Activated T-helper 1 cell treated with Interleukin-2 at 50 U/mL for 16 hours (primary cell): ENCODE measurements around the gene EP400.
"Not testable (repeated sequence)": the region's sequence is repeated elsewhere in the genome, so short reads cannot be mapped to it uniquely, and the experiment has no call there.

Experiments used
- DNase-seq: peaks from one replicate; pipeline ENCODE4 v3.0.0-alpha.2; 2020; ENCODE audit warnings: low read depth

Gene EP400

GRCh38 chr12:132094269-132094891 is 144.6 kb downstream of the EP400 start:
- DNase-seq = no peak

- DNase-seq = no peak
Measured at GRCh38 chr12:132095520-132096409, 146.0 kb downstream of the EP400 start.

- DNase-seq = no peak
Measured at GRCh38 chr12:132099739-132100138, 150.0 kb downstream of the EP400 start.

- no peak for DNase-seq
Measured at GRCh38 chr12:132100306-132101065, 150.7 kb downstream of the EP400 start.

GRCh38 chr12:132102297-132102696 is 152.6 kb downstream of the EP400 start:
- no peak for DNase-seq

- DNase-seq = not testable (repeated sequence)
Measured at GRCh38 chr12:132103072-132103471, 153.3 kb downstream of the EP400 start.

- no peak for DNase-seq
Measured at GRCh38 chr12:132103542-132104308, 154.0 kb downstream of the EP400 start.

- no peak for DNase-seq
Measured at GRCh38 chr12:132105467-132105866, 155.7 kb downstream of the EP400 start.

GRCh38 chr12:132106921-132107320 is 157.2 kb downstream of the EP400 start:
- DNase-seq = no peak

- no peak for DNase-seq
Measured at GRCh38 chr12:132108211-132108832, 158.6 kb downstream of the EP400 start.

- no peak for DNase-seq
Measured at GRCh38 chr12:132109741-132110140, 160.0 kb downstream of the EP400 start.

- no peak for DNase-seq
Measured at GRCh38 chr12:132110677-132111076, 160.9 kb downstream of the EP400 start.

- DNase-seq = no peak
Measured at GRCh38 chr12:132111654-132112304, 162.0 kb downstream of the EP400 start.

GRCh38 chr12:132114667-132115066 is 164.9 kb downstream of the EP400 start:
- no peak for DNase-seq

- DNase-seq = no peak
Measured at GRCh38 chr12:132115500-132115899, 165.8 kb downstream of the EP400 start.

- DNase-seq = no peak
Measured at GRCh38 chr12:132116709-132117557, 167.2 kb downstream of the EP400 start.

GRCh38 chr12:132117558-132117875 is 167.8 kb downstream of the EP400 start:
- DNase-seq = no peak

GRCh38 chr12:132118876-132119275 is 169.1 kb downstream of the EP400 start:
- no peak for DNase-seq

- no peak for DNase-seq
Measured at GRCh38 chr12:132121283-132121682, 171.5 kb downstream of the EP400 start.
